Sigmoid colon (tissue), 4 donors: Measurements from ENCODE around the gene SBF2.

Experiments used
- CTCF ChIP-seq, 4 experiments: fragments of 450-650 bp in 3 of 4; fragments of 200-600 bp in 1 of 4; IDR thresholded peaks; one replicate each; pipeline ENCODE4 v1.5.1; 2016 to 2019; ENCODE audit warnings: antibody characterized with exemption in 4 of 4, mild to moderate bottlenecking in 3 of 4, moderate library complexity in 2 of 4
- EP300 ChIP-seq, 4 donors: sonication (generic); formaldehyde crosslinking; IDR thresholded peaks; one replicate each; pipeline ENCODE4 v1.6.1; 2017; ENCODE audit warnings: antibody characterized with exemption in 4 of 4
- POLR2A ChIP-seq, 2 donors: fragments of 450-650 bp; IDR thresholded peaks; one replicate each; pipeline ENCODE4 v1.6.1; 2016; ENCODE audit warnings: antibody characterized with exemption in 2 of 2, mild to moderate bottlenecking in 2 of 2, moderate library complexity in 2 of 2
- POLR2AphosphoS5 ChIP-seq, 4 donors: sonication (generic); formaldehyde crosslinking; IDR thresholded peaks; one replicate each; pipeline ENCODE4 v1.6.1; 2017; ENCODE audit warnings: antibody characterized with exemption in 4 of 4

GRCh38 chr11:9838961-9839360 is 455.1 kb downstream of the SBF2 start:
- TF ChIP-seq POLR2A (IDR thresholded peaks at IDR 0.05) = no peak
- no peak for TF ChIP-seq CTCF (IDR thresholded peaks at IDR 0.05)
- TF ChIP-seq POLR2AphosphoS5 (IDR thresholded peaks at IDR 0.05) = no peak
- no peak for TF ChIP-seq EP300 (IDR thresholded peaks at IDR 0.05)
